HCT116 (cell line): ENCODE measurements around the gene OIP5. TPM values are rescaled to one million over a fixed set of nuclear protein-coding genes. Genes with fewer than 3 reads are reported as not detected.
"Not testable (repeated sequence)": the region's sequence is repeated elsewhere in the genome, so short reads cannot be mapped to it uniquely, and the experiment has no call there.

Source experiments
- ATAC-seq: fragments of 200-7000 bp; cut with Tn5 transposase; 2 replicates; pipeline ENCODE4 v1.9.1; 2020; ENCODE audit warnings: mild to moderate bottlenecking, moderate library complexity
- BruUV-seq: library from RNA; stranded (reverse); fragments of 400-500 nt; replicated peaks from 2 replicates; lab custom pipeline; 2021; lab: Mats Ljungman, UMichigan
- CTCF ChIA-PET: fragments of 300-600 bp; sonication (Branson Sonifier 250); formaldehyde crosslinking; loops from one replicate; lab custom pipeline; 2021; ENCODE audit warnings: antibody characterized with exemption; lab: Charles Lee
- POLR2A ChIA-PET: fragments of 300-600, 350-600 bp; sonication (Branson Sonifier 250); formaldehyde crosslinking; loops from one replicate; lab custom pipeline; 2021; ENCODE audit warnings: antibody characterized with exemption; lab: Charles Lee
- RAD21 ChIA-PET, 2 experiments: fragments of 300-600 bp; sonication (Branson Sonifier 250); formaldehyde crosslinking; loops; one replicate each; lab custom pipeline; 2023; ENCODE audit warnings: low total read pairs in 2 of 2; ENCODE audit not compliant: uncharacterized antibody in 2 of 2, unreplicated experiment in 2 of 2, low non-redundant PET in 1 of 2; lab: Charles Lee
- DNase-seq: peaks from one replicate; pipeline ENCODE4 v3.0.0-alpha.2; 2010; ENCODE audit warnings: low read depth, low spot score
- H2AFZ ChIP-seq: fragments of 200-600 bp; shearing (Covaris generic), sonication (generic); 2 replicates; pipeline ENCODE4 v1.6.1; 2017; ENCODE audit warnings: low read depth, mixed run types, mixed read lengths, antibody characterized with exemption, low read length; ENCODE audit not compliant: poor library complexity, severe bottlenecking
- H3K27ac ChIP-seq: 2 replicates; pipeline ENCODE4 v1.5.1; 2012; ENCODE audit warnings: low read depth, low read length
- H3K27me3 ChIP-seq: fragments of 200-600 bp; sonication (generic); 2 replicates; pipeline ENCODE4 v1.6.1; 2016; ENCODE audit warnings: mixed run types, low read length, mixed read lengths; ENCODE audit not compliant: insufficient read depth
- H3K36me3 ChIP-seq, 2 experiments: fragments of 200-500 bp in 1 of 2; fragments of 200-600 bp in 1 of 2; sonication (Bioruptor generic) in 1 of 2; sonication (generic) in 1 of 2; 2 replicates each; pipeline versions ENCODE4 v1.5.1 to v1.6.1; 2014 to 2016; ENCODE audit warnings: low read length in 2 of 2, inconsistent platforms in 1 of 2, mixed read lengths in 1 of 2, mixed run types in 1 of 2; ENCODE audit not compliant: insufficient read depth in 2 of 2, control insufficient read depth in 1 of 2
- H3K4me1 ChIP-seq, 2 experiments: fragments of 200-600 bp in 1 of 2; sonication (generic) in 1 of 2; 2 replicates each; pipeline versions ENCODE4 v1.5.1 to v1.6.1; 2012 to 2017; ENCODE audit warnings: low read length in 2 of 2, inconsistent platforms in 1 of 2, mild to moderate bottlenecking in 1 of 2, mixed read lengths in 1 of 2, mixed run types in 1 of 2, moderate library complexity in 1 of 2; ENCODE audit not compliant: insufficient read depth in 2 of 2, control insufficient read depth in 1 of 2
- H3K4me2 ChIP-seq: fragments of 200-600 bp; sonication (generic); 2 replicates; pipeline ENCODE4 v1.6.1; 2017; ENCODE audit warnings: mixed run types, low read length, mixed read lengths
- H3K4me3 ChIP-seq, 2 experiments: fragments of 200-600 bp in 1 of 2; sonication (generic) in 1 of 2; replicated peaks in 1 of 2; 2 replicates each; pipeline ENCODE4 v1.5.1; 2011 to 2016; ENCODE audit warnings: low read length in 2 of 2, control low read depth in 1 of 2, low read depth in 1 of 2, mild to moderate bottlenecking in 1 of 2, mixed read lengths in 1 of 2, mixed run types in 1 of 2
- H3K79me2 ChIP-seq: fragments of 200-600 bp; sonication (generic); 2 replicates; pipeline ENCODE4 v1.6.1; 2017; ENCODE audit warnings: mild to moderate bottlenecking, mixed run types, low read length, moderate library complexity, mixed read lengths; ENCODE audit not compliant: insufficient read depth
- H3K9ac ChIP-seq: fragments of 200-600 bp; sonication (generic); 2 replicates; pipeline ENCODE4 v1.6.1; 2016; ENCODE audit warnings: low read length, mixed read lengths
- H3K9me2 ChIP-seq: fragments of 200-600 bp; sonication (generic), shearing (Covaris generic); 2 replicates; pipeline ENCODE4 v1.6.1; 2017; ENCODE audit warnings: mixed run types, mild to moderate bottlenecking, moderate library complexity; ENCODE audit not compliant: insufficient read depth
- H3K9me3 ChIP-seq, 2 experiments: fragments of 200-500 bp in 1 of 2; fragments of 200-600 bp in 1 of 2; sonication (Bioruptor generic) in 1 of 2; sonication (generic) in 1 of 2; 2 replicates each; pipeline ENCODE4 v1.6.1; 2014 to 2017; ENCODE audit warnings: low read length in 2 of 2, mixed read lengths in 2 of 2, inconsistent platforms in 1 of 2, low read depth in 1 of 2, mild to moderate bottlenecking in 1 of 2, mixed run types in 1 of 2, moderate library complexity in 1 of 2; ENCODE audit not compliant: control insufficient read depth in 1 of 2, insufficient read depth in 1 of 2
- H4K20me1 ChIP-seq: fragments of 200-600 bp; sonication (generic), shearing (Covaris generic); 2 replicates; pipeline ENCODE4 v1.6.1; 2017; ENCODE audit warnings: mixed run types, mild to moderate bottlenecking, moderate library complexity; ENCODE audit not compliant: insufficient read depth
- intact Hi-C: fragments of 100-400 bp; cut with micrococcal nuclease; formaldehyde crosslinking; loops from 2 replicates; pipeline ENCODE4 v1.10.0; 2022
- total RNA-seq: library from RNA; stranded (reverse); gene quantifications from one replicate; pipeline ENCODE4 v1.2.1, GENCODE V29; 2021; ENCODE audit not compliant: unreplicated experiment
- TF ChIP-seq, protein P1 (sequence below): IDR thresholded peaks from 2 replicates; pipeline ENCODE4 v1.6.1; 2012; ENCODE audit warnings: low read depth

Gene OIP5
- total RNA-seq, 1 experiment from 2014 or later, result 19.7 TPM

DNA sequence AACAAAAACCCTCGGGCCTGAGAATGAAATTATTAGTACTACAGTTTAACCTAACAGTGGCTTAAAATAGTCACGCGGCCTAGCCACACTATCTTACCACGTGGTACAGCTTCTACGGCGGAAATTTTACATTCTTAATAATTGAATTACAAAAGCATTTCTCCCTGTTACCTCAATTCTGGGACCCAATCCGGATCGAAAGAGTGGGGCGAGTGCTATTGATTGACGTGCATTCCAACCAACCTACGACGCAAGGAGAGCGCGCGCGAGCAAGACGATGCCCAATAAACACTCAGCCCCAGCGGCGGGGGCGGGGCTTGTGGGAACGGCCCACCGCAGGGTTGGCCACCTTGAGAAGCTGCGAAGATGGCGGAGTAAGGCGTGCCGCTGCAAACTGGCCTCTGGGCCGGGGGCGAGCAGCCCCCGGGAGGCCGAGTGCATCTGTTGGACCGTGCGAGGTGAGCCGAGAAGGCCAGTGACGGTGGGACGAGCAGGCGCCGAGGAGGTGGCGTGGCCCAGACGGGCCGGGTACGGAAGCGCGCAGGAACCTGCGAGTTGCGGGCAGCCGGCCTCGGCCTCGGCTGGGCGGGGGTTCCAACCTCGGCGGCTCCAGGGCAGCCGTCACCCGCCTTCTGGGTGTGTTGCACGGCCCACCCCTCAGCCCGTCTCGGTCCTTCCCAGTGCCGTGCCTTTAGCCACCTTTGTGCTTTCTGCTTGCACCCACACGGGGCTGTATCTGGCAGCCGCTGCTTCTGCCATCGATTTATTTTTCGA is 48.6 kb downstream of the OIP5 start (continued):
- TF ChIP-seq, protein P1, sequence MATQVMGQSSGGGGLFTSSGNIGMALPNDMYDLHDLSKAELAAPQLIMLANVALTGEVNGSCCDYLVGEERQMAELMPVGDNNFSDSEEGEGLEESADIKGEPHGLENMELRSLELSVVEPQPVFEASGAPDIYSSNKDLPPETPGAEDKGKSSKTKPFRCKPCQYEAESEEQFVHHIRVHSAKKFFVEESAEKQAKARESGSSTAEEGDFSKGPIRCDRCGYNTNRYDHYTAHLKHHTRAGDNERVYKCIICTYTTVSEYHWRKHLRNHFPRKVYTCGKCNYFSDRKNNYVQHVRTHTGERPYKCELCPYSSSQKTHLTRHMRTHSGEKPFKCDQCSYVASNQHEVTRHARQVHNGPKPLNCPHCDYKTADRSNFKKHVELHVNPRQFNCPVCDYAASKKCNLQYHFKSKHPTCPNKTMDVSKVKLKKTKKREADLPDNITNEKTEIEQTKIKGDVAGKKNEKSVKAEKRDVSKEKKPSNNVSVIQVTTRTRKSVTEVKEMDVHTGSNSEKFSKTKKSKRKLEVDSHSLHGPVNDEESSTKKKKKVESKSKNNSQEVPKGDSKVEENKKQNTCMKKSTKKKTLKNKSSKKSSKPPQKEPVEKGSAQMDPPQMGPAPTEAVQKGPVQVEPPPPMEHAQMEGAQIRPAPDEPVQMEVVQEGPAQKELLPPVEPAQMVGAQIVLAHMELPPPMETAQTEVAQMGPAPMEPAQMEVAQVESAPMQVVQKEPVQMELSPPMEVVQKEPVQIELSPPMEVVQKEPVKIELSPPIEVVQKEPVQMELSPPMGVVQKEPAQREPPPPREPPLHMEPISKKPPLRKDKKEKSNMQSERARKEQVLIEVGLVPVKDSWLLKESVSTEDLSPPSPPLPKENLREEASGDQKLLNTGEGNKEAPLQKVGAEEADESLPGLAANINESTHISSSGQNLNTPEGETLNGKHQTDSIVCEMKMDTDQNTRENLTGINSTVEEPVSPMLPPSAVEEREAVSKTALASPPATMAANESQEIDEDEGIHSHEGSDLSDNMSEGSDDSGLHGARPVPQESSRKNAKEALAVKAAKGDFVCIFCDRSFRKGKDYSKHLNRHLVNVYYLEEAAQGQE, result no peak

DNA sequence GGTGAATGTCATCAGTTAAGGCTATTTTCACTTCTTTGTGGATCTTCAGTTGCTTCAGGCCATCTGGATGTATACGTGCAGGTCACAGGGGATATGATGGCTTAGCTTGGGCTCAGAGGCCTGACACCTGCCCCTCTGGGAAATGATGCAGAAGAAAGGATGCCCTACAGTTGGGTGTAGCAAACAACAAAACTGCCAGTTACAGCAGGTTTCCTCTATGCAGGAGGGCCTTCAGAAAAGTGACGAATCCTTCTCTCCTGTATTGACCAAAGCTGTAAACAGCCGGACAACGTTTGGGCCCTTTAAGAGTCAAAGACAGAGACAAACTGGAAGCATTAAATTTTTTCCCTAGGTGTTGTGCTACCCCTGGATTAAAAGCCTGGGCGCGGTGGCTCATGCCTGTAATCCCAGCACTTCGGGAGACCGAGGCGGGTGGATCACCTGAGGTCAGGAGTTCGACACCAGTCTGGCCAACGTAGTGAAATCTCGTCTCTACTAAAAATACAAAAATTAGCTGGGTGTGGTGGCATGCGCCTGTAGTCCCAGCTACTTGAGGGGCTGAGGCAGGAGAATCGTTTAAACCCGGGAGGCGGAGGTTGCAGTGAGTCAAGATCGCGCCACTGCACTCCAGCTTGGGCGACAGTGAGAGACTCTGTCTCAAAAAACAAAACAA is 49.3 kb downstream of the OIP5 start:
- Histone ChIP-seq H3K27ac (peak overlapping the region; percentile 82), H3K4me3 (peak overlapping the region; percentile 71 to 84), H3K4me2 (peak overlapping the region; percentile 78), H3K4me1 (peaks cover 9 to 32% of the 10 kb centered on the region in 2 experiments; a peak in 3 of 4 replicates), H3K79me2 (peaks cover 42% of the 10 kb centered on the region), H2AFZ (peak overlapping the region; percentile 96), H3K9ac (peak overlapping the region; percentile 96), H3K36me3 (peaks cover 17 to 39% of the 10 kb centered on the region in 2 experiments)
- DNase-seq, H3K27me3 ChIP-seq, H3K9me2 ChIP-seq, CTCF ChIA-PET, ATAC-seq, H4K20me1 ChIP-seq, H3K9me3 ChIP-seq: not testable (repeated sequence)
- ChIA-PET RAD21 (interaction anchor here in 1 of 2 experiments (0.6 kb wide), 1 partner anchor 36 kb away, joined by 4 read pairs; no protein-coding TSS in a partner anchor), POLR2A (interaction anchor here (0.6 to 1.0 kb wide), 2 partner anchors 12 to 15 kb away, joined by 3 to 5 read pairs; no protein-coding TSS in a partner anchor)
- BruUV-seq, result TSS peak; percentile 99
- intact Hi-C loops, result loop anchor here (5.0 kb wide), 1 partner anchor 166 kb away; the partner anchor contains the start of gene INO80

DNA sequence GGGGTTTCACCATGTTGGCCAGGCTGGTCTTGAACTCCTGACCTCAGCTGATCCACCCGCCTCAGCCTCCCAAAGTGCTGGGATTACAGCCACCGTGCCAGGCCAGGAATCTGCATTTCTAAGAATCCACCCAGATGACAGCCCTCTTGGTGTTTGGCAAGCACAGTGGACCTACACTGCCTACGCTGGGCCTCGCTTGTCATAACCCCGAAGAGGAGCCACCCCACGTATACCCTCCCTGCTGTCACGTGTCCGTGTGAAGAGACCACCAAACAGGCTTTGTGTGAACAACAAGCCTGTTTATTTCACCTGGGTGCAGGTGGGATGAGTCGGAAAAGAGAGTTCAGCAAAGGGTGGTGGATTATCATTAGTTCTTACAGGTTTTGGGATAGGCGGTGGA is 50.0 kb downstream of the OIP5 start:
- intact Hi-C loops, result loop anchor here (5.0 kb wide), 1 partner anchor 165 kb away; the partner anchor contains the start of gene INO80
- H3K4me3 ChIP-seq, CTCF ChIA-PET: not testable (repeated sequence)

More for the DNA sequence above, 50.0 kb downstream of the OIP5 start:
- H3K9ac ChIP-seq, H4K20me1 ChIP-seq, H3K27ac ChIP-seq, H3K9me3 ChIP-seq, H2AFZ ChIP-seq, H3K9me2 ChIP-seq, ATAC-seq, RAD21 ChIA-PET, H3K4me2 ChIP-seq, BruUV-seq, DNase-seq, H3K27me3 ChIP-seq, POLR2A ChIA-PET: not testable (repeated sequence)
- peaks cover 16 to 34% of the 10 kb centered on the region in 2 experiments for H3K36me3 ChIP-seq
- H3K79me2 ChIP-seq, result peaks cover 37% of the 10 kb centered on the region
- H3K4me1 ChIP-seq, result peaks cover 9 to 31% of the 10 kb centered on the region in 2 experiments; a peak in 3 of 4 replicates
